Cardiac septum (tissue), 1 donor: ENCODE data around the gene BRAP. TPM values are rescaled to one million over a fixed set of nuclear protein-coding genes. Genes with fewer than 3 reads are reported as not detected.
"Not testable (repeated sequence)": the region's sequence is repeated elsewhere in the genome, so short reads cannot be mapped to it uniquely, and the experiment has no call there.

ENCODE experiments used
- DNase-seq: peaks from one replicate; pipeline ENCODE4 v3.0.0-alpha.2; 2020; ENCODE audit warnings: low spot score
- intact Hi-C: fragments of 100-400 bp; cut with DNase I; formaldehyde crosslinking; loops from one replicate; pipeline ENCODE4 v1.14.0; 2022
- long read RNA-seq: library from polyadenylated mRNA; unstranded; transcript quantifications from one replicate; pipeline ENCODE4 v2.0.0, GENCODE V29; 2021
- total RNA-seq: library from RNA; stranded (reverse); fragmentation: NEBNext Ultra II Directional; extraction: Animal tissue kit (Norgen Biotek cat#: 25700); gene quantifications from one replicate; pipeline ENCODE4 v1.2.1, GENCODE V29; 2021
- donor health status: DM: no; HTN: no; CAD: no.

The BRAP gene, protein sequence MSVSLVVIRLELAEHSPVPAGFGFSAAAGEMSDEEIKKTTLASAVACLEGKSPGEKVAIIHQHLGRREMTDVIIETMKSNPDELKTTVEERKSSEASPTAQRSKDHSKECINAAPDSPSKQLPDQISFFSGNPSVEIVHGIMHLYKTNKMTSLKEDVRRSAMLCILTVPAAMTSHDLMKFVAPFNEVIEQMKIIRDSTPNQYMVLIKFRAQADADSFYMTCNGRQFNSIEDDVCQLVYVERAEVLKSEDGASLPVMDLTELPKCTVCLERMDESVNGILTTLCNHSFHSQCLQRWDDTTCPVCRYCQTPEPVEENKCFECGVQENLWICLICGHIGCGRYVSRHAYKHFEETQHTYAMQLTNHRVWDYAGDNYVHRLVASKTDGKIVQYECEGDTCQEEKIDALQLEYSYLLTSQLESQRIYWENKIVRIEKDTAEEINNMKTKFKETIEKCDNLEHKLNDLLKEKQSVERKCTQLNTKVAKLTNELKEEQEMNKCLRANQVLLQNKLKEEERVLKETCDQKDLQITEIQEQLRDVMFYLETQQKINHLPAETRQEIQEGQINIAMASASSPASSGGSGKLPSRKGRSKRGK
- 13.9 TPM for total RNA-seq
- long read RNA-seq, full-length matches to known transcripts = 24 of 35 reads
- long read RNA-seq, partial matches to known transcripts = 3 of 35 reads
- long read RNA-seq, other reads (novel, unspliced or antisense) = 8 of 35 reads

DNA sequence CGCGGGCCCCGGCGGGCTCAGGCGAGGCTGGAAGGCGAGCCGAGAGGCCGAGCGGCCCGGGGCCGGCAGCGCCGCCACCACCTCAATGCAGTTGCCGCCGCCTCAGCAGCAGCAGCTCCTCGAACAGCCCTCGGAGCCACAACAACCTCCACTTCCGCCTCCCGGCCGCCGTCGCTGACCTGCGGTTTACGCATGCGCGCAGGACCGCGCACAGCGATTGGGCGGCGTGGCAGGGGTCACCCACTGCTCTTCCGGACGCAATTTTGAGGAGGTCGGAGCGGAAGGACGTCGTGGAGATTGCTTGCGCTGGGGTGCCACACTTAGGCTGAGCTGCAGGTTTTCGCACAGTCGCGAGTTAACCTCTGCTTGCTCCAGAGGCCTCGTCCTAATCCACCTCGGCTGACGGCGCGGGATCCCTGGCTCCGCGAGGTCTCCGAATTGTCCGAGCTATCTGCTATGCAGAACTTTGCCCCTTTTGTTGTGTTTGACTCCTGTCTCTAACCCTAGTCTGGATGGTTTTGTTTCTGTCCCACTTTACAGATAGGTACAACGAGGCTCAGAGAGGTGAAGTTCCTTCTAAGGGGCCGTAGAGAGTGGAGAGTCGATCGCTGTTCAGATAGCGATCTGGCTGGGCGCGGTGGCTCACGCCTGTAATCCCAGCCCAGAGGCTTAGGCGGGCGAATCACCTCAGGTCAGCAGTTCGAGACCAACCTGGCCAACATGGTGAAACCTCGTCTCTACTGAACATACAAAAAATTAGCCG lies at the start of gene BRAP, which contains the start of gene ACAD10:
TSS of gene BRAP (minus strand) at position 146 of the 763 bp plus-strand sequence. CDS start 164 bp downstream, outside the sequence.
TSS of gene ACAD10 (plus strand) at position 243 of the 763 bp plus-strand sequence. CDS start 6,657 bp downstream, outside the sequence.
- peak; percentile 97 for DNase-seq
- intact Hi-C loops = loop anchor here (2.0 kb wide), 1 partner anchor 87 kb away; the partner anchor contains the start of gene ATXN2

DNA sequence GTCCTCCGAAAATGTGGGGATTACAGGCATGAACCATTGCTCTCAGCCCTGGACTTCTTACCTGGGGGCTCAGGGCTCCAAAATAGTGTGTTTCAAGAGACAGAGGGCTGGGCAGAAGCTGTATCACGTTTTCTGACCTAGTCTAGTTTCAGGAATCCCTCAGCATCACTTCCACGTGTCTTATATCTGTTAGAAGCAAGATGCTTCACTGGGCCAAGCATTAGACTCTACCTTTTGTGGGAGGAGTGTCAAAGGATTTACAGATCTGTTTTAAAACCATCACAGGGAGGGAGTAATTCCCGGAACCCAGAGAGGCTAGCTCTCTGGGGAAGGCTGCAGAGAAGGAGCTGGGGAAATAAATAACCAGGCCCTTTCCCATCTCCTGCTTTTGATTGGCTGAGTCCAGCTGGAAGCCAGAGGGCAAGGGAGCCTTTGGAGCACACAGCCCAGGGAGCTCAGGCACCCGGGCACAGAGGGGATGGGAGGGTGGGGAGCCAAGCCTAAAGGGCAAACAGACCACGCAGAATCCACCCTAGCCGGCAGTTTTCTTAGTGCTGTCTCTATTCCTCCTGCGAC lies 47.7 kb upstream of the BRAP start:
- no peak for DNase-seq
- intact Hi-C loops = no loop called here

DNA sequence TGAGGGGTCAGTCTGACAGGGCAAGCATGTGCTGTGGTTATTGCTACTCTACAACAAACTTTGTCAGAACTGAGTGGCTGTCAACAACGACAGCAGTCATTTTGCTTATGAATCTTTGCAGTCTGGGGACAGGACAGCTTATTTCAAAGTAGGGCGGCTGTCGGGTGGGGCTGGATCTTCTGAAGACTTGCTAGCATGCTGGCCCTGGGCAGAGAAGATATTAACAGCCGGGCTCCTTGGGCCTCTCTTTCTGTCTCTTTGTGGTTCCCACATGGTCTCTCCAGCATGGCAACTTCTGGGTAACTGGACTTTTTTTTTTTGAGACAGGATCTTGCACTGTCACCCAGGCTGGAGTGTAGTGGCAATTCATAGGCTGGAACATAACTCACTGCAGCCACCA lies 47.0 kb upstream of the BRAP start:
- intact Hi-C loops = no loop called here
- DNase-seq = no peak

DNA sequence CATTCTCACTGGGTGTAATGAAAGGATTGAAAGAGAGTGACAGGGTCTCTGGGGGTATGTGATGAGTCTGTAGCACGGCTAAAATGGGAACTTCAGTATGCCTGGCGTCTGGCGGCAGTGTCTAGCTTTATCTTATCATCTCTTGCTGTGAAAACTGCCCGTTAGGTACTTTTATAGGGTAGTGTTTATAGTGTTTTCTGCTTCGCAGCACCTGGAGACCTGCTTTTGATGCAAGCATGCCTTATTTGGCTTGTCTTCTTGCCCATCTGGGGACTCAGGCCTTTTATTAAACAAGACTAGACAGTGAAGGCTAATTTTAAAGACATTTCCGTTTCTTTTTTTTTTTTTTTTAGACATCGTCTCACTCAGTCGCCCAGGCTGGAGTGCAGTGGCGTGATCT lies 44.7 kb upstream of the BRAP start:
- intact Hi-C loops = no loop called here
- no peak for DNase-seq

DNA sequence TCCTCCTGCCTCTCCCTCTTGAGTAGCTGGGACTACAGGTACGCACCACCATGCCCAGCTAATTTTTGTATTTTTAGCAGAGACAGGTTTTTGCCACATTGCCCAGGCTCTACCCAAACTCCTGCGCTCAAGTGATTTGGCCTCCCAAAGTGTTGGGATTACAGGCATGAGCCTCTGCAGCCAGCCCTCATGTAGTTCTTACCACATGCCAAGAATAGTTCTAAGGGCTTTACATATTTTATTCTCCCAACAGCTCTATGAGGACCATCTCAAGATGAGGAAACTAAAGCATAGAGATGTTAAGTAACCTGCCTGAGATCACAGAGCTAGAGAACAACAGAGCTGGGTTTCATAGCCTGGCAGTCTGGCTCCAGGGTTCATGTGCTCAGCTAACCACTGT lies 43.0 kb upstream of the BRAP start:
- DNase-seq = no peak
- intact Hi-C loops = no loop called here

DNA sequence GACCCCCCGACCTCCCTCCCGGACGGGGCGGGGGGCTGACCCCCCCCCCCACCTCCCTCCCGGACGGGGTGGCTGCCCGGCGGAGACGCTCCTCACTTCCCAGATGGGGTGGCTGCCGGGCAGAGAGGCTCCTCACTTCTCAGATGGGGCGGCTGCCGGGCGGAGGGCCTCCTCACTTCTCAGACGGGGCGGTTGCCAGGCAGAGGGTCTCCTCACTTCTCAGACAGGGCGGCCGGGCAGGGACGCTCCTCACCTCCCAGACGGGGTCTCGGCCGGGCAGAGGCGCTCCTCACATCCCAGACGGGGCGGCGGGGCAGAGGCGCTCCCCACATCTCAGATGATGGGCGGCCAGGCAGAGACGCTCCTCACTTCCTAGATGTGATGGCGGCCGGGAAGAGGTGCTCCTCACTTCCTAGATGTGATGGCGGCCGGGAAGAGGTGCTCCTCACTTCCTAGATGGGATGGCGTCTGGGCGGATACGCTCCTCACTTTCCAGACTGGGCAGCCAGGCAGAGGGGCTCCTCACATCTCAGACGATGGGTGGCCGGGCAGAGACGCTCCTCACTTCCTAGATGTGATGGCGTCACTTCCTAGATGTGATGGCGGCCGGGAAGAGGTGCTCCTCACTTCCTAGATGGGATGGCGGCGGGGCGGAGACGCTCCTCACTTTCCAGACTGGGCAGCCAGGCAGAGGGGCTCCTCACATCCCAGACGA lies 38.0 kb upstream of the BRAP start:
- intact Hi-C loops = not testable (repeated sequence)

DNA sequence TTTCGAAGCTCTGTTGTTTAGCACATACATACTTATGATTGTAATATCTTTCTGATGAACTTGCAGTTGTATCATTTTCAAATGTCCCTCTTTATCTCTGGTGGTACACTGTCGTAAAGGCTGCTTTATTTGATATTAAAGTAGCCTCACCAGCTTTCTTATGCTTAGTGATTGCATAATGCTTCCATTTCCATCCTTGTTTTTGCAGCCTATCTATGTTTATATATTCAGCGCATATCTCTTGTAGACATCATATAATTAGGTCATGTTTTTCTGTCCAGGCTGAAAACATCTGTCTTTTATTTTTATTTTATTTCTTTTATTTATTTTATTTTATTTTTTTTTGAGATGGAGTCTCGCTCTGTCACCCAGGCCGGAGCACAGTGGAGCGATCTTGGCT lies 34.7 kb upstream of the BRAP start:
- no peak for DNase-seq

More for the DNA sequence above, 38.0 kb upstream of the BRAP start:
- DNase-seq = not testable (repeated sequence)

DNA sequence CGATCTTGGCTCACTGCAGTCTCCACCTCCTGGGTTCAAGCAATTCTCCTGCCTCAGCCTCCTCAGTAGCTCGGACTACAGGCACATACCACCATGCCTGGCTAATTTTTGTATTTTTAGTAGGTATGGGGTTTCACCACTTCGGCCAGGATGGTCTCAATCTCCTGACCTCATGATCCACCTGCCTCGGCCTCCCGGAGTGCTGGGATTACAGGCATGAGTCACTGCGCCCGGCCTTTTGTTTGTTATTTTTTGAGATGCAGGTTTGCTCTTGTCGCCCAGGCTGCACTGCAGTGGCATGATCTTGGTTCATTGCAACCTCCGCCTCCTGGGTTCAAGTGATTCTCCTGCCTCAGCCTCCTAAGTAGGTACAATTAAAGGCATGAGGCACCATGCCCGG lies 33.6 kb upstream of the BRAP start:
- intact Hi-C loops, DNase-seq: not testable (repeated sequence)

More for the DNA sequence above, 34.7 kb upstream of the BRAP start:
- intact Hi-C loops = no loop called here

DNA sequence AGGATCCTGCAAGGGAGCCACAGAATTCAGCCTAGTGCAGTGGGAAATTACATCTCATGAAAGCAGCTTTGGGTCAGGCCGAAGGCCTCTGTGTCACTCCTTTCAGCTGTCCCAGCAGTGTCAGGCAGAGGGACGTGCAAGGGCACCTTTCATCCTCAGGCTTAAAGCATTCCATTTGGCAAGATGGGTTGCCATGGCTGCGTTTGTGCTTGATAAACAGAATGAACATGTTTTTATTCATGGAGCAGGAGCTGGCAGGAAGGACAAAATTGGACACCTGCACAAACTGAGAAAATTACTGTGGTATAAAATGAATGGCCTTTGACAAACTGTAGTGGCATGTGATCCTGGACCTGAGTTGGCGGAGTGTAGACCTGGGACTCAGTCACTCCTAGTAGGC lies 29.5 kb upstream of the BRAP start:
- DNase-seq = no peak
- intact Hi-C loops = no loop called here

DNA sequence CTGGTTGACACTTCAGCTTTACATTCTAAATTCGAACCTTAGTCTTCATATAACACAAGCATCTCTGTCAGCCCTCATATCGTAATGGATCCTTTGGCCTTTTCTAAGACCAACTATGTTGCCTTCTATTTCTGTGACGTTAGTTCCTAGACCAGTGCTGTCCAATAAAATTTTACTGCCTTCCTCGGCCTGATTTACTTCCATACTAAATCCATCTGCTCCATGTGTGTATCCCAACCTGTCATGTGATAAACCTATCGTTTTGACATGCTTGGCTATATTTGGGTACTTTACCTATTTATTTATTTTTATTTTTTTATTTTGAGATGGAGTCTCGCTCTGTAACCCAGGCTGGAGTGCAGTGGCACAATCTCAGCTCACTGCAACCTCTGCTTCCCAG lies 20.4 kb upstream of the BRAP start:
- no peak for DNase-seq
- intact Hi-C loops = no loop called here

DNA sequence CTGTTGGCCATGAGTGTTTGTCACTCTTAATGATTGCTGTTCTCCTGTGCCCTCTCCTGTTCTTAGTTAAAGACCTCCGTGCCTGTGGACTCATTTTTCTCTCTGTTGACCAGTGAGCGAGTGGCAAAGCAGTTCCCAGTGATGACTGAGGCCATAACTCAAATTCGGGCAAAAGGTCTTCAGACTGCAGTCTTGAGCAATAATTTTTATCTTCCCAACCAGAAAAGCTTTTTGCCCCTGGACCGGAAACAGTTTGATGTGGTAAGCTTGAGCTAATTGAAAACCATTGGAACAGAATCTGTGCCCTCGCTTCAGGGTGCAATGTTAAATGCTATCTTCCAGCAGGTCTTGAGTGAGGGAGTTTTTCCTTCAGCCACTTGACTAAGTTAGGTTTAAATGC lies 19.9 kb upstream of the BRAP start:
- intact Hi-C loops = no loop called here
- DNase-seq = no peak

DNA sequence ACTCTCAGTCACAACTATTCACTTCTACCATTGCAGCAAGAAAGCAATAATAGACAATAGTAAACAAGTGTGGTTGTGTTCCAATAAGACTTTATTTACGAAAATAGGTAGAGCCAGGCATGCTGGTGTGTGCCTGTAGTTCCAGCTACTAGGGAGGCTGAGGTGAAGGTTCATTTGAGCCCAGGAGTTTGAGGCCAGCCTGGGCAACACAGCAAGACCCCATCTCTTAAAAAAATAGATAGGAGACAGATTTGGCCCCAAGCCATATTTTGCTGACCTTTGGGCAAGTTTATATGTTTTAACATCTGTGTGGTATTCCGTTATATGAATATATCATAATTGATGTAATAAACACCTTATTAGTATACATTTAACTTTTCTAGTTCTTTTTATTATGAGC lies 14.2 kb upstream of the BRAP start:
- no peak for DNase-seq
- intact Hi-C loops = no loop called here

DNA sequence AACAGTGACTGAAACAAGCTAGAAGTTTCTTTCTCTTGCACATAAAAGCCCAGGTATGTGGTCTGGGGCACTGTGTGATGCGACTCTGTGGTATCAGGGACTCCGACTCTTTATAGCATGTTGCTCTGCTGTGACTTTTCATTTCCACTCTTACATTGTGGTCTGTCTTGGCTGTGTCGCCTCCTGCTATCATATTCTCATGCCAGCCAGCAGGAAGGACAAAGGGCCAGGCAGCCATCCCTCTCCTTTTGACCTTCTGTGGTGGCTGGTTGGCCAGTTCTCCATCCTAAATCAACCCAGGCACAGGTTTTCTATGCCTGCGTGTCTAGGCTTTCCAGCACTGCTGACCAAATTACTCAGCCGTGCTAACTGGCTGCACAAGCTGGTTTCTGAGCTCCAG lies 8.1 kb upstream of the BRAP start:
- no peak for DNase-seq
- intact Hi-C loops = no loop called here

DNA sequence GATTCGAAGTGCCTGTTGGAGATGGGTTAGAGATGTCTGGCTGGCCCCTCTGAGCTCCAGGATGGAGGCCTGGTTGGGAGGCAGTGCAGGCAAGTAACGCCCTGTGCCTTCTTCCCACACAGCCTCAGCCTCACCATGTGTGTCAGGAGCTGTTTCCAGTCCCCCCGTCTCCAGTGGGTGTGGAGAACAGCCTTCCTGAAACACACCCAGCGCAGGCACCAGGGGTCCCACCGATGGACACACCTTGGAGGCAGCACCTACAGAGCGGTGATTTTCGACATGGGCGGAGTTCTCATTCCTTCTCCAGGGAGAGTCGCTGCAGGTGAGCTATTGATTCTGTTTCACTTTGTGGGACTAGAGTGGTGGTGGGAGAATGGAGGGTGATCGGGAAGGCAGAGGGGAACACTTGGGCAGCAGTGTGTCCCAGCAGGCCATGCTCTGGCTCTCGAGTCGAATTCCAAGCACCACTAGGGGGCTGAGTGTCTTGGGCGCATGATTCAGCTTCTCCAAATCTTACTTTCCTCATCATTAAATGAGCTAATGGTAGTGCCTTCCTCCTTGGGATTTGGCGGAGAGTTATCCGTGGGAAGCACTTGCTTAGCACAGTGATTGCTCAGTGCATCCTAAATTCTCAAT lies 6.9 kb upstream of the BRAP start:
- DNase-seq = no peak
- intact Hi-C loops = no loop called here

DNA sequence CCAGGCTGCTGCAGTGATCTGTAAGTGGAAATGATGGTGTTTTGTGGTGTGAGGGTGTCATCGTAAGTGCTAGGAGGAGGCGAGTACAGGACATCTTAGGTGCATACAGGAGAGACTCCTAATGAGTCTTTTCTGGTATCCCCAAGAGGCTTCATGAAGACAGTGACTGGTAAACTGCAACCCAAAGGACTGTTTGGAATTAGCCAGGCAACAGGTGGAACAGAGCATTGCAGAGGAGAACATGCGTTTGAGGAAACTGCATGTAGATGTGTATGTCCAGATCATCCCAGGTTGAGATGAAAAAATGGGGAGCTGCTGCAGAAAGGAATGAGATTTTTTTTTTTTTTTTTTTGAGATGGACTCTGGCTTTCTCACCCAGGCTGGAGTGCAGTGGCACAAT lies 5.5 kb upstream of the BRAP start:
- intact Hi-C loops = no loop called here
- no peak for DNase-seq

DNA sequence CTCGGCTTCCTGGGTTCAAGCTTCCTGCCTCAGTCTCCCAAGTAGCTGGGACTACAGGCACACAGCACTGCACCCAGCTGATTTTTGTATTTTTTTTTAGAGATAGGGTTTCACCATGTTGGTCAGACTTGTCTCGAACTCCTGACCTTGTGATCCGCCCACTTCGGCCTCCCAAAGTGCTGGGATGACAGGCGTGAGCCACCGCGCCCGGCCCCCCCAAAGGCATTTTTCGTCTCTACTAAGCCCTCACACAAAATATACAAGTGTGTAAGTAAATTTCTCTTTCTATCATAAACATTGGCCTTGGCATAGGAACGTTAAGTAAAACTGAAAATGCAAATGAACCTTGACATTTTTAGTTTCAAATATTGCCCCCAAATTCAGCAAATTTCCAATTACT lies 2.2 kb upstream of the BRAP start:
- intact Hi-C loops = loop anchor here (2.0 kb wide), 1 partner anchor 89 kb away; the partner anchor contains the start of gene ATXN2
- no peak for DNase-seq

DNA sequence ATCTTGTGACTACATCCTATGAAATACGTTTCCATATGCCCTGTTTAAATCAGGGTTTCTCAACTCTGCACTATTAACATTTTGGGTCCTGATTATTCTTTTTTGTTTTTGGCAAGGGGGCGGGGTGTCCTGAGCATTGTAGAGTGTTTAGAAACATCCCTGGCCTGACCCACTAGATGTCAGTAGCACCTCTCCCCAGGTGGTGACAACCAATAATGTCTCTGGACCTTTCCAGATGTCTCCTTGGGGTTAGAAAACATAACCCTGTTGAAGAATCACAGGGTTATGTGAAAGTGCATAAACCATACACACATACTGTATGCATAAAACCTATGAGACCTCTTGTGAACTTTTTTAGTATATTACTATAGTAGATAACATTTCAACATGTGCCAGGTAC lies 1.5 kb upstream of the BRAP start:
- intact Hi-C loops = loop anchor here (2.0 kb wide), 1 partner anchor 88 kb away; the partner anchor contains the start of gene ATXN2
- no peak for DNase-seq

DNA sequence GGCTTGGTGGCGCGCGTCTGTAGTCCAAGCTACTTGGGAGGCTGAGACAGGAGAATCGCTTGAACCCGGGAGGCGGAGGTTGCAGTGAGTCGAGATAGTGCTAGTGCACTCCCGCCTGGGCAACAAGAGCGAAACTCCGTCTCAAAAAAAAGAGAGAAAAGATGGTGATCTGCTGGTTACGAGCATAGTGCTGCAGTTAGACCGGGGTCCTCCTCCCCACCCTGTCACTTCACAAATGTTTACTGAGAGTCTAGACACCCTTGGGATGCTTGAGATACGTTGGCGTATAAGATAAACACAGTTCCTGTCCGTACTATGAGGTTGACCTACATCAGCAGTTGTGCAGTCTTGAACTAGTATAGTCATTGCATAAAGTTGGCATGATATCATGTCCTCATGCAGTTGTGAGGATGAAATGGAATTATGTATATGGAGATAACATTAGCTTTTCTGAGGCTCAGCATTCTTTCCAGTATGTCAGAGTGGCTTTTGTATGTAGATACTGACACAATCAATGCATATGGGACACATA lies 884 bp upstream of the BRAP start:
- intact Hi-C loops = loop anchor here (2.0 kb wide), 1 partner anchor 88 kb away; the partner anchor contains the start of gene ATXN2
- no peak for DNase-seq
